ENCODE measurements around the gene TMEM254. TPM values are rescaled to one million over a fixed set of nuclear protein-coding genes. Genes with fewer than 3 reads are reported as not detected.

TMEM254 gene
- total RNA-seq, 2 donors from 2014 or later = 3.4 to 8.8 TPM

- Histone ChIP-seq H3K27ac (no peak overlapping the region), H3K27me3 (no peaks in the 10 kb centered on the region), H3K36me3 (no peaks in the 10 kb centered on the region), H3K9me3 (no peaks in the 10 kb centered on the region), H3K4me1 (peaks cover 0 to 34% of the 10 kb centered on the region in 2 donors), H3K4me3 (no peak overlapping the region)
- peak; percentile 52 for DNase-seq (ENCODE audit: low spot score)
- TF ChIP-seq CTCF (IDR thresholded peaks at IDR 0.05) = no peak
These were observed 63.4 kb downstream of the TMEM254 start for GRCh38 chr10:80141696-80142460.

Other genes with a start within 250 kb of the TMEM254 start
- 1 to 10 TPM in 1 of 2 donors, under 1 TPM in 1; 0.74 to 2.1 TPM for gene SFTPD, start 129.6 kb upstream of the TMEM254 start, total RNA-seq
- 10 to 100 TPM; 25.5 to 36.3 TPM for gene PLAC9, start 54.1 kb downstream of the TMEM254 start, total RNA-seq
- gene ANXA11, start 126.9 kb downstream of the TMEM254 start, total RNA-seq = 100 to 1,000 TPM; 224 to 266 TPM
- gene MAT1A, start 211.0 kb downstream of the TMEM254 start, total RNA-seq = not detected

Measured in right atrium auricular region (tissue), 2 donors.